T-helper 2 cell treated with Interferon-gamma antibody and Interleukin-4, amounts not matched to agents 5 μg/mL and 100 μg/mL, for 36 hours (primary cell): ENCODE data around the gene SH3RF2.
A peak's percentile ranks its signal among the peaks of the same experiment; 100 is the strongest.
"Not testable (repeated sequence)": the region's sequence is repeated elsewhere in the genome, so short reads cannot be mapped to it uniquely, and the experiment has no call there.

Source experiments
- DNase-seq: peaks from one replicate; pipeline ENCODE4 v3.0.0; 2021; ENCODE audit warnings: low spot score
- H3K27ac Mint-ChIP-seq: one replicate; pipeline ENCODE4 v1.8.0; 2021; ENCODE audit warnings: mild to moderate bottlenecking, mixed read lengths
- H3K27me3 Mint-ChIP-seq: one replicate; pipeline ENCODE4 v1.8.0; 2021; ENCODE audit warnings: low read depth, mixed read lengths
- H3K36me3 Mint-ChIP-seq: one replicate; pipeline ENCODE4 v1.8.0; 2021; ENCODE audit warnings: low read depth, mixed read lengths
- H3K4me1 Mint-ChIP-seq: one replicate; pipeline ENCODE4 v1.8.0; 2021; ENCODE audit warnings: low read depth, mixed read lengths
- H3K4me3 Mint-ChIP-seq: one replicate; pipeline ENCODE4 v1.8.0; 2022; ENCODE audit warnings: mild to moderate bottlenecking, moderate library complexity, mixed read lengths
- H3K9me3 Mint-ChIP-seq: one replicate; pipeline ENCODE4 v1.8.0; 2021; ENCODE audit warnings: mixed read lengths

The SH3RF2 gene

GRCh38 chr5:145947581-145947980, 11.2 kb downstream of the SH3RF2 start:
- Mint-ChIP-seq H3K27me3 (peaks cover 18% of the 10 kb centered on the region), H3K4me3 (peak overlapping the region; percentile 24), H3K9me3 (no peaks in the 10 kb centered on the region), H3K36me3 (no peaks in the 10 kb centered on the region), H3K4me1 (peaks cover 32% of the 10 kb centered on the region), H3K27ac (no peak overlapping the region)
- no peak for DNase-seq

DNA sequence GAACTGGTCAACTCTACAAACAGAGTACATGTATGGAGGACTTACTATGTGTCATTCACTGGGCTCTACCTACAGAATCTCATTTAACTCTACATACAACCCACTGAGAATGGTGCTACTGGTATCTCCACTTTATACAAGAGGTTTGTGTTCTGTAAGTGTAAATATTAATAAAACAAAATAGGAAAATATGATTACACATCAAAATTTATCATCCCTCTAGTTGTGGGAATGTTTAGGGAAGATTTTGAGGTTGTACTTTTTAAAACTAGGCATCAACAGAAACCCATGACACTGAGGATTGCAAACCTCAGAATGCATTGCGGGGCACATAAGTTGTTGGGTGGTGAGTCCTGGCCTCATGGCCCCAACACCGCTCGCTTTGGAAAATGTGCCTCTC, 11.7 kb downstream of the SH3RF2 start:
- H3K27ac Mint-ChIP-seq, result no peak overlapping the region
- H3K27me3 Mint-ChIP-seq, result peaks cover 19% of the 10 kb centered on the region
- H3K4me1 Mint-ChIP-seq, result peaks cover 31% of the 10 kb centered on the region
- H3K36me3 Mint-ChIP-seq, result no peaks in the 10 kb centered on the region
- DNase-seq, result no peak
- H3K9me3 Mint-ChIP-seq, result no peaks in the 10 kb centered on the region
- no peak overlapping the region for H3K4me3 Mint-ChIP-seq

- Mint-ChIP-seq H3K9me3 (no peaks in the 10 kb centered on the region), H3K27me3 (peaks cover 26% of the 10 kb centered on the region), H3K4me3 (no peak overlapping the region), H3K4me1 (peaks cover 24% of the 10 kb centered on the region), H3K36me3 (no peaks in the 10 kb centered on the region), H3K27ac (no peak overlapping the region)
- no peak for DNase-seq
Measured at GRCh38 chr5:145948921-145949320, 12.5 kb downstream of the SH3RF2 start.

DNA sequence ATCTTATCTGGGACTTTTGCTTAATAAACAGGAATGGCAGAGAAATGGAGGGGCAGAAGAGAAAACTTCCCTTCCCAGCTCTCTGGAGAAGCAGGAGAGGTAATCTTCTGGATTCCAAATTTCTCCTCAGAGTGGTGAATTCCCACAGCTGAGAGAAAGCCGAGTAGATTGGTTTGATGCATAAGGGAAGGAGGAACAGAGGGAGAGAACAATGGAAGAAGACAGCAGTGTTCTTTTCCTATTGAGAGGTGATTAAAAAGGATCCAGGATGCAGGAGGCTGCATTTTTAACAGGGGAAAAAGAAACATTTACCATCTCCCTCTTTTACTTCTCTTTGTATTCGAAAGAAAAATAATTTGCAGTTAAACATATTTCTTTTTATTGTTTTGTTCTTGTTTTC, 13.1 kb downstream of the SH3RF2 start:
- H3K4me3 Mint-ChIP-seq, result no peak overlapping the region
- DNase-seq, result no peak
- peaks cover 23% of the 10 kb centered on the region for H3K4me1 Mint-ChIP-seq
- peaks cover 31% of the 10 kb centered on the region for H3K27me3 Mint-ChIP-seq
- H3K27ac Mint-ChIP-seq, result no peak overlapping the region
- no peaks in the 10 kb centered on the region for H3K9me3 Mint-ChIP-seq
- H3K36me3 Mint-ChIP-seq, result no peaks in the 10 kb centered on the region

DNA sequence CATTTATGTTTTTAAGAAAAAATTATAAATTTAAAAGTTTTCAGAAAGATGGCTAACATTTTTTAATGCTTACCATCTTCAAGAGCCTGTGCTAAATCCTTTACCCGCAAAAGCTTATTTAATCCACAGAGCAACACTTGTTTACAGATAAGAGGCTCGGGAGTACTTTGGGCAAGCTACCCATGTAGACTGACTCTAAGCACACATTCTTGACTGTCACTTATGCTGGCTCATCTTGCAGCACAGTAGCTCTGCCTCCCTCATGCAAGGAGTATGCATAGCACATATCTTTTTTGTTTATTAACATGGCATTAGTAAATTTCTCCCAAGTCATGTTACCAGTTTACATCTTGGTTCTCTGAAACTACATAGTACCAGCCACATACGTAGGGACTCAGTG, 14.7 kb downstream of the SH3RF2 start:
- Mint-ChIP-seq H3K4me1 (peaks cover 10% of the 10 kb centered on the region), H3K27me3 (peaks cover 35% of the 10 kb centered on the region), H3K4me3 (no peak overlapping the region), H3K27ac (no peak overlapping the region), H3K9me3 (no peaks in the 10 kb centered on the region), H3K36me3 (no peaks in the 10 kb centered on the region)
- no peak for DNase-seq

- no peaks in the 10 kb centered on the region for H3K9me3 Mint-ChIP-seq
- H3K27me3 Mint-ChIP-seq, result peaks cover 38% of the 10 kb centered on the region
- DNase-seq, result no peak
- no peak overlapping the region for H3K4me3 Mint-ChIP-seq
- no peak overlapping the region for H3K27ac Mint-ChIP-seq
- no peaks in the 10 kb centered on the region for H3K4me1 Mint-ChIP-seq
- H3K36me3 Mint-ChIP-seq, result no peaks in the 10 kb centered on the region
Measured at GRCh38 chr5:145953202-145953601, 16.8 kb downstream of the SH3RF2 start.

DNA sequence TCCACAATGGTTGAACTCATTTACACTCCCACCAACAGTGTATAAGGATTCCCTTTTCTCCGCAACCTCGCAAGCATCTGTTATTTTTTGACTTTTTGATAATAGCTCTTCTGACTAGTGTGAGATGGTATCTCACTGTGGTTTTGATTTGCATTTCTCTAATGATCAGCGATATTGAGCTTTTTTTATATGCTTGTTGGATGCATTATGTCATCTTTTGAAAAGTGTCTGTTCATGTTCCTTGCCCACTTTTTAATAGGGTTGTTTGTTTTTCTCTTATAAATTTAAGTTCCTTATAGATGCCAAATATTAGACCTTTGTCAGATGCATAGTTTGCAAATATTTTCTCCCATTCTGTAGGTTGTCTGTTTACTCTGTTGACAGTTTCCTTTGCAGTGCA, 17.8 kb downstream of the SH3RF2 start:
- not testable (repeated sequence) for H3K4me1 Mint-ChIP-seq, H3K9me3 Mint-ChIP-seq, H3K36me3 Mint-ChIP-seq, H3K4me3 Mint-ChIP-seq, H3K27ac Mint-ChIP-seq, DNase-seq
- peaks cover 39% of the 10 kb centered on the region for H3K27me3 Mint-ChIP-seq

GRCh38 chr5:145957388-145957787, 21.0 kb downstream of the SH3RF2 start:
- no peaks in the 10 kb centered on the region for H3K9me3 Mint-ChIP-seq
- H3K36me3 Mint-ChIP-seq, result no peaks in the 10 kb centered on the region
- peaks cover 38% of the 10 kb centered on the region for H3K27me3 Mint-ChIP-seq
- no peak overlapping the region for H3K4me3 Mint-ChIP-seq
- no peak overlapping the region for H3K27ac Mint-ChIP-seq
- H3K4me1 Mint-ChIP-seq, result peaks cover 3% of the 10 kb centered on the region
- no peak for DNase-seq

GRCh38 chr5:145958436-145958835, 22.1 kb downstream of the SH3RF2 start:
- no peaks in the 10 kb centered on the region for H3K9me3 Mint-ChIP-seq
- H3K4me1 Mint-ChIP-seq, result peaks cover 3% of the 10 kb centered on the region
- peaks cover 31% of the 10 kb centered on the region for H3K27me3 Mint-ChIP-seq
- DNase-seq, result no peak
- no peak overlapping the region for H3K27ac Mint-ChIP-seq
- H3K36me3 Mint-ChIP-seq, result no peaks in the 10 kb centered on the region
- H3K4me3 Mint-ChIP-seq, result no peak overlapping the region

DNA sequence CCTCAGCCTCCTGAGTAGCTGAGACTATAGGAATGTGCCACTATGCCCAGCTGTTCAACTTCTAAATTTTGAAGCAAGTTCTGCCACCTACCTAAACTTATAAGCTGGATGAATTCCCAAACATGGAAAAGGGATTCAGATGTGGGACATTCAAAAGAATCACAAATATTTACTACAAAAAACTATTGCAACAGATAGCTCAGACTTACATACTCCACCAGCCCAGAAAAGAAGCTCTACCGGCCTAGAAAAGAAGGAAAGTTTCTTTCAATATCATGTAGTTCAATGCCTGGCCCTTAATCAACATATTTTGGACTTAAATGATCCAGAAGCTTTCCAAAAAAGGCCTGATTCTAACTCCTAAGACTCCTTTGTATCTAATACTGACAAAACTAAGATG, 23.8 kb downstream of the SH3RF2 start:
- Mint-ChIP-seq H3K36me3 (no peaks in the 10 kb centered on the region), H3K4me3 (no peak overlapping the region), H3K27ac (no peak overlapping the region), H3K4me1 (peaks cover 3% of the 10 kb centered on the region), H3K9me3 (no peaks in the 10 kb centered on the region), H3K27me3 (peaks cover 22% of the 10 kb centered on the region)
- no peak for DNase-seq

GRCh38 chr5:145960848-145961600, 24.6 kb downstream of the SH3RF2 start:
- no peaks in the 10 kb centered on the region for H3K9me3 Mint-ChIP-seq
- no peak overlapping the region for H3K27ac Mint-ChIP-seq
- no peak overlapping the region for H3K4me3 Mint-ChIP-seq
- H3K36me3 Mint-ChIP-seq, result no peaks in the 10 kb centered on the region
- peaks cover 18% of the 10 kb centered on the region for H3K27me3 Mint-ChIP-seq
- no peak for DNase-seq
- H3K4me1 Mint-ChIP-seq, result peaks cover 3% of the 10 kb centered on the region

- H3K27me3 Mint-ChIP-seq, result peaks cover 15% of the 10 kb centered on the region
- H3K9me3 Mint-ChIP-seq, result no peaks in the 10 kb centered on the region
- no peak for DNase-seq
- peaks cover 3% of the 10 kb centered on the region for H3K4me1 Mint-ChIP-seq
- no peaks in the 10 kb centered on the region for H3K36me3 Mint-ChIP-seq
- H3K27ac Mint-ChIP-seq, result no peak overlapping the region
- H3K4me3 Mint-ChIP-seq, result no peak overlapping the region
Measured at GRCh38 chr5:145962001-145962400, 25.6 kb downstream of the SH3RF2 start.

- not testable (repeated sequence) for DNase-seq, H3K9me3 Mint-ChIP-seq, H3K4me1 Mint-ChIP-seq, H3K27ac Mint-ChIP-seq, H3K36me3 Mint-ChIP-seq, H3K4me3 Mint-ChIP-seq
- H3K27me3 Mint-ChIP-seq, result peaks cover 17% of the 10 kb centered on the region
Measured at GRCh38 chr5:145964008-145964407, 27.6 kb downstream of the SH3RF2 start.

DNA sequence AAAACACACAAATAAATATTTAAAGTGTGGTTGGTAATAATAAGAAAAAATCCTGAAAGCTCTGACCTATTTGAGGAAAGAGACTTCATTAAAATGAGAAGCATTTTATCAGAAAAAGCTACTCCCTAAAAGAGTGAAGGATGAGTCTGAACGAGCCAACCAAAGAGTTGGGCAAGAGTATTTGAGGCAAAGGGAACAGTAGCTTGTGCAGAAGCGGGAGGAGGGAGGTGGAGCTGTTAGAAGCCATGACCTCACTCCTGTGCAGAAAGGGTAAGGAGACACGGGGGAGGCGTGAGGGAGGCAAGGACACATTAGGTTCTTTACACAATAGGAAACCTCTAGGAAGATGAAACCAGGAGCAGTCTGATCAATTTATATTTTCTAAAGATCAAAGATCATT, 29.4 kb downstream of the SH3RF2 start:
- Mint-ChIP-seq H3K36me3 (no peaks in the 10 kb centered on the region), H3K4me1 (peaks cover 3% of the 10 kb centered on the region), H3K4me3 (no peak overlapping the region), H3K27me3 (peaks cover 17% of the 10 kb centered on the region), H3K9me3 (no peaks in the 10 kb centered on the region), H3K27ac (no peak overlapping the region)
- no peak for DNase-seq

- no peak overlapping the region for H3K4me3 Mint-ChIP-seq
- H3K27ac Mint-ChIP-seq, result no peak overlapping the region
- H3K27me3 Mint-ChIP-seq, result peaks cover 11% of the 10 kb centered on the region
- no peaks in the 10 kb centered on the region for H3K9me3 Mint-ChIP-seq
- H3K36me3 Mint-ChIP-seq, result no peaks in the 10 kb centered on the region
- DNase-seq, result no peak
- no peaks in the 10 kb centered on the region for H3K4me1 Mint-ChIP-seq
Measured at GRCh38 chr5:145967296-145967695, 30.9 kb downstream of the SH3RF2 start.
